Activated CD4-positive, alpha-beta T cell treated with anti-CD3 and anti-CD28 coated beads for 36 hours (primary cell): Measurements from ENCODE around the gene NDUFS2. TPM values are rescaled to one million over a fixed set of nuclear protein-coding genes. Genes with fewer than 3 reads are reported as not detected.
"Not testable (repeated sequence)": the region's sequence is repeated elsewhere in the genome, so short reads cannot be mapped to it uniquely, and the experiment has no call there.

Source experiments
- ATAC-seq: fragments of 200-7000 bp; cut with Tn5 transposase; one replicate; pipeline ENCODE4 v1.10.0; 2021; ENCODE audit warnings: mild to moderate bottlenecking, moderate library complexity
- CTCF ChIA-PET: fragments of 350-600 bp; sonication (Branson Sonifier 250); formaldehyde crosslinking; loops from one replicate; lab custom pipeline; 2021; ENCODE audit warnings: antibody characterized with exemption; lab: Charles Lee
- POLR2A ChIA-PET: fragments of 350-600 bp; sonication (Branson Sonifier 250); formaldehyde crosslinking; loops from one replicate; lab custom pipeline; 2021; ENCODE audit warnings: antibody characterized with exemption, inconsistent platforms; lab: Charles Lee
- DNase-seq: peaks from one replicate; pipeline ENCODE4 v3.0.0-alpha.2; 2020
- H3K27ac Mint-ChIP-seq: one replicate; pipeline ENCODE4 v1.8.0; 2021; ENCODE audit warnings: mixed read lengths
- H3K27me3 Mint-ChIP-seq: one replicate; pipeline ENCODE4 v1.8.0; 2021; ENCODE audit warnings: mixed read lengths
- H3K36me3 Mint-ChIP-seq: one replicate; pipeline ENCODE4 v1.8.0; 2021; ENCODE audit warnings: low read depth, mixed read lengths
- H3K4me1 Mint-ChIP-seq: one replicate; pipeline ENCODE4 v1.8.0; 2021; ENCODE audit warnings: mixed read lengths
- H3K4me3 Mint-ChIP-seq: one replicate; pipeline ENCODE4 v1.8.0; 2021; ENCODE audit warnings: mild to moderate bottlenecking, moderate library complexity, mixed read lengths
- H3K9me3 Mint-ChIP-seq: one replicate; pipeline ENCODE4 v1.8.0; 2021; ENCODE audit warnings: low read depth, mixed read lengths
- intact Hi-C, 2 experiments: fragments of 100-400 bp; cut with DNase I in 1 of 2; cut with micrococcal nuclease in 1 of 2; formaldehyde crosslinking; loops; one replicate each; pipeline versions ENCODE4 v1.14.2 to v1.15.1; 2022 to 2024; cut with DNase I, micrococcal nuclease
- total RNA-seq, 2 experiments: library from RNA; stranded (reverse); gene quantifications; one replicate each; pipeline ENCODE4 v1.2.3, GENCODE V29; 2021

NDUFS2 gene
- total RNA-seq, 2 experiments from 2014 or later = 71.8 to 92.0 TPM

DNA sequence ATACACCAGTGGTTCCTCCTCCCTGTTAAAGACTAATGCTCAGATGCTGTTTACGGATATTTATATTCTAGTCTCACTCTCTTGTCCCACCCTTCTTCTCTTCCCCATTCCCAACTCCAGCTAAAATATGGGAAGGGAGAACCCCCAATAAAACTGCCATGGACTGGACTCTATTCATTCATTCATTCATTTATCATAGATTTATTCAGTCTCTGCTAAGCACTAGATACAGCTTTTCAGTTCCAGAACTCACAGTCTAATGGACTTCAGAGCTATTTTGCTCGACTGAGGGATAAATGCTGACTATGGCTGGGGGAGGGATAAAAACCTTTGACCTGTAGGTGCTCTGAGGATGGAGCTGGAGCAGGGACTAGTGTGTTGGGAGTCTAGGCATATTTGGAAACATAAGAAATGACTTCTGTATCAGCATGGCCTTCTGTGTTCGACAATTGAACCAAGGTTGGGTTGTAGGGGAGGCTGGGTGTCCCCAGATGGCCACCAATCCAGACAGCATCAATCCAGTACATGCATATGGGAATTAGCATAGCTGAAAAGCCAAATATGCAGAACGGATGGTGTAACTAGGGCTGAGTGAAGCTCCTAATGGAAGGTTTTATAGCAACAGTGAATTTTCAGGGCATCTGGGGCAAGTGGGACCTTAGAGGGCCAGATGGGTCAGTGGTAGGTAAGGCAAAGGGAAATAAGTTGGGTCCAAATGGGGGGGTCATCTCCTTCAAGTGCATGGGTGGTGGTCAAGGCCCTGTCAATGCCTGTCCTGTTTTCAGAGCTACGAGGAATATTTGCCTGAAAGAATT, 17.1 kb downstream of the NDUFS2 start:
- Mint-ChIP-seq H3K27ac (peak overlapping the region; percentile 4), H3K9me3 (no peaks in the 10 kb centered on the region), H3K4me1 (peaks cover 45% of the 10 kb centered on the region), H3K4me3 (no peak overlapping the region), H3K36me3 (peaks cover 8% of the 10 kb centered on the region), H3K27me3 (no peaks in the 10 kb centered on the region)
- ATAC-seq = no peak
- intact Hi-C loops = no loop called here
- DNase-seq = no peak
- POLR2A ChIA-PET = interaction anchor here (0.6 kb wide), 1 partner anchor 59 kb away, joined by 3 read pairs; no protein-coding TSS in a partner anchor
- CTCF ChIA-PET = interaction anchor here (0.7 to 2.5 kb wide), 11 partner anchors 9 to 164 kb away, joined by 3 to 13 read pairs (median 4); partner anchors contain the start of gene PPOX

- Mint-ChIP-seq H3K9me3 (no peaks in the 10 kb centered on the region), H3K27me3 (no peaks in the 10 kb centered on the region), H3K4me3 (no peak overlapping the region), H3K36me3 (peaks cover 3% of the 10 kb centered on the region), H3K27ac (no peak overlapping the region), H3K4me1 (peaks cover 43% of the 10 kb centered on the region)
- CTCF ChIA-PET = interaction anchor here (0.7 to 2.5 kb wide), 9 partner anchors 9 to 162 kb away, joined by 3 to 13 read pairs (median 4); partner anchors contain the start of gene PPOX
- DNase-seq = no peak
- POLR2A ChIA-PET = no interaction called here
- intact Hi-C loops = no loop called here
- no peak for ATAC-seq
These were observed 17.8 kb downstream of the NDUFS2 start for GRCh38 chr1:161220002-161220401.

- Mint-ChIP-seq H3K27me3 (no peaks in the 10 kb centered on the region), H3K36me3 (no peaks in the 10 kb centered on the region), H3K4me3 (no peak overlapping the region), H3K27ac (no peak overlapping the region), H3K4me1 (peaks cover 50% of the 10 kb centered on the region), H3K9me3 (no peaks in the 10 kb centered on the region)
- ATAC-seq (no peak), DNase-seq (no peak)
- intact Hi-C loops = no loop called here
- ChIA-PET CTCF (interaction anchor here (0.7 to 7.0 kb wide), 10 partner anchors 14 to 600 kb away, joined by 3 to 108 read pairs (median 3); partner anchors contain the start of gene NDUFS2), POLR2A (interaction anchor here (0.8 kb wide), 1 partner anchor 40 kb away, joined by 4 read pairs; no protein-coding TSS in a partner anchor)
These were observed 20.2 kb downstream of the NDUFS2 start for GRCh38 chr1:161222175-161223019.

- H3K36me3 Mint-ChIP-seq = peaks cover 14% of the 10 kb centered on the region
- ATAC-seq (no peak), DNase-seq (no peak)
- peaks cover 41% of the 10 kb centered on the region for H3K4me1 Mint-ChIP-seq
- no peak overlapping the region for H3K27ac Mint-ChIP-seq
- H3K4me3 Mint-ChIP-seq = no peak overlapping the region
- no peaks in the 10 kb centered on the region for H3K27me3 Mint-ChIP-seq
- intact Hi-C loops = no loop called here
- POLR2A ChIA-PET = interaction anchor here (0.5 kb wide), 1 partner anchor 165 kb away, joined by 3 read pairs; no protein-coding TSS in a partner anchor
- CTCF ChIA-PET = interaction anchor here (1.1 to 7.0 kb wide), 9 partner anchors 13 to 159 kb away, joined by 3 to 108 read pairs (median 4); partner anchors contain the start of gene NDUFS2
- H3K9me3 Mint-ChIP-seq = no peaks in the 10 kb centered on the region
These were observed 21.9 kb downstream of the NDUFS2 start for GRCh38 chr1:161223805-161224694.

GRCh38 chr1:161224695-161225087, 22.5 kb downstream of the NDUFS2 start:
- Mint-ChIP-seq H3K27ac (peak overlapping the region; percentile 87), H3K4me1 (peaks cover 37% of the 10 kb centered on the region), H3K36me3 (peaks cover 14% of the 10 kb centered on the region)
- DNase-seq, H3K4me3 Mint-ChIP-seq, H3K27me3 Mint-ChIP-seq, H3K9me3 Mint-ChIP-seq, ATAC-seq: not testable (repeated sequence)
- intact Hi-C loops = loop anchor here (1.0 to 5.0 kb wide), 14 partner anchors 15 to 1338 kb away; partner anchors contain the start of genes DEDD (in 2 of the 2), PPOX (in 2 of the 2), B4GALT3 (in 1 of the 2) and NDUFS2 (in 1 of the 2)
- POLR2A ChIA-PET = interaction anchor here (1.3 kb wide), 1 partner anchor 166 kb away, joined by 4 read pairs; no protein-coding TSS in a partner anchor
- CTCF ChIA-PET = interaction anchor here (1.0 to 7.0 kb wide), 10 partner anchors 14 to 165 kb away, joined by 3 to 108 read pairs (median 5); partner anchors contain the start of genes ADAMTS4 and NDUFS2

DNA sequence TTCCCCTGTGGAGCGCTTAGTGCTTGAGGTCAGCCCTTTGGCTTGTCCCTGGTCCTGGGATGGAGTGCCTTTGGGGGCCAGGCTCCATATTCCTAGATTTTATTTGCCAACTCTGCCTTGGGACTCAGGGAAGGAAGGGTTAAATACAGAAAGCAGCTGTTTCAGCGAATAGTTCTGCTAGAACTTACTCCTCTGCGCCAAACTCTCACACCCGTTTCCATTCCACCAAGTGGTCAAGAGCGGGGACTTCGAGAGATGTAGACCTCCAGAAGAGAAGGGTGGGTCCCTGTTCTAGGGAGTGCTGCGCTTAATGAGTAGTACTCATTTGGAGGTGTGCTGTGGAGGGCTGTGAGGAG, 23.0 kb downstream of the NDUFS2 start:
- intact Hi-C loops = loop anchor here (1.0 to 5.0 kb wide), 14 partner anchors 16 to 1337 kb away; partner anchors contain the start of genes DEDD (in 2 of the 2), PPOX (in 2 of the 2), B4GALT3 (in 1 of the 2) and NDUFS2 (in 1 of the 2)
- peak overlapping the region; percentile 87 for H3K27ac Mint-ChIP-seq
- H3K4me3 Mint-ChIP-seq = peak overlapping the region; percentile 14
- no peaks in the 10 kb centered on the region for H3K27me3 Mint-ChIP-seq
- ChIA-PET POLR2A (interaction anchor here (0.6 to 1.3 kb wide), 18 partner anchors 8 to 1279 kb away, joined by 3 to 16 read pairs (median 4); partner anchors contain the start of genes B4GALT3, NDUFS2, SDHC and UFC1), CTCF (interaction anchor here (0.6 to 7.0 kb wide), 41 partner anchors 9 to 456 kb away, joined by 3 to 108 read pairs (median 5); partner anchors contain the start of genes ADAMTS4, CFAP126, DEDD and FCER1G)
- ATAC-seq = no peak
- peaks cover 33% of the 10 kb centered on the region for H3K4me1 Mint-ChIP-seq
- DNase-seq = peak; percentile 19
- no peaks in the 10 kb centered on the region for H3K9me3 Mint-ChIP-seq
- peaks cover 16% of the 10 kb centered on the region for H3K36me3 Mint-ChIP-seq

GRCh38 chr1:161225534-161226319, 23.6 kb downstream of the NDUFS2 start, which contains the start of gene TOMM40L:
TOMM40L (plus strand) TSS chr1:161226060; CDS start chr1:161226490, 430 bp downstream.
- peaks cover 33% of the 10 kb centered on the region for H3K4me1 Mint-ChIP-seq
- H3K27me3 Mint-ChIP-seq = no peaks in the 10 kb centered on the region
- intact Hi-C loops = loop anchor here (1.0 to 5.0 kb wide), 15 partner anchors 16 to 1337 kb away; partner anchors contain the start of genes DEDD (in 2 of the 2), NDUFS2 (in 2 of the 2), PPOX (in 2 of the 2) and SDHC (in 2 of the 2)
- ChIA-PET CTCF (interaction anchor here (0.6 to 7.0 kb wide), 43 partner anchors 10 to 457 kb away, joined by 3 to 108 read pairs (median 4); partner anchors contain the start of genes ADAMTS4, CFAP126, DEDD and FCER1G), POLR2A (interaction anchor here (0.6 to 1.3 kb wide), 20 partner anchors 9 to 1280 kb away, joined by 3 to 16 read pairs (median 4); partner anchors contain the start of genes B4GALT3, NDUFS2, SDHC and UFC1)
- peaks cover 19% of the 10 kb centered on the region for H3K36me3 Mint-ChIP-seq
- peak within 1 kb of the TSS; percentile 98 for H3K27ac Mint-ChIP-seq
- DNase-seq = peak; percentile 91
- H3K9me3 Mint-ChIP-seq = no peaks in the 10 kb centered on the region
- peak within 1 kb of the TSS; percentile 97 for H3K4me3 Mint-ChIP-seq
- peak; percentile 95 for ATAC-seq

- POLR2A ChIA-PET = interaction anchor here (0.8 to 1.3 kb wide), 9 partner anchors 15 to 93 kb away, joined by 3 to 16 read pairs (median 5); partner anchors contain the start of genes B4GALT3 and NDUFS2
- DNase-seq (peak; percentile 18), ATAC-seq (no peak)
- CTCF ChIA-PET = interaction anchor here (0.6 to 7.0 kb wide), 36 partner anchors 10 to 457 kb away, joined by 3 to 108 read pairs (median 6); partner anchors contain the start of genes CFAP126, DEDD, FCER1G and KLHDC9
- Mint-ChIP-seq H3K4me3 (peak overlapping the region; percentile 97), H3K4me1 (peaks cover 31% of the 10 kb centered on the region), H3K27ac (peak overlapping the region; percentile 98), H3K9me3 (no peaks in the 10 kb centered on the region), H3K27me3 (no peaks in the 10 kb centered on the region), H3K36me3 (peaks cover 19% of the 10 kb centered on the region)
- intact Hi-C loops = loop anchor here (1.0 to 5.0 kb wide), 5 partner anchors 24 to 1336 kb away; partner anchors contain the start of genes NDUFS2 (in 1 of the 2), PPOX (in 1 of the 2), SDHC (in 1 of the 2) and UAP1 (in 1 of the 2)
These were observed 24.1 kb downstream of the NDUFS2 start for GRCh38 chr1:161226320-161226711.
